ENCODE data around the gene FAM171A1. TPM values are rescaled to one million over a fixed set of nuclear protein-coding genes. Genes with fewer than 3 reads are reported as not detected.

Gene FAM171A1
- total and polyA plus RNA-seq, 8 donors: 12.4 to 34.1 (median 21.4) TPM

DNA sequence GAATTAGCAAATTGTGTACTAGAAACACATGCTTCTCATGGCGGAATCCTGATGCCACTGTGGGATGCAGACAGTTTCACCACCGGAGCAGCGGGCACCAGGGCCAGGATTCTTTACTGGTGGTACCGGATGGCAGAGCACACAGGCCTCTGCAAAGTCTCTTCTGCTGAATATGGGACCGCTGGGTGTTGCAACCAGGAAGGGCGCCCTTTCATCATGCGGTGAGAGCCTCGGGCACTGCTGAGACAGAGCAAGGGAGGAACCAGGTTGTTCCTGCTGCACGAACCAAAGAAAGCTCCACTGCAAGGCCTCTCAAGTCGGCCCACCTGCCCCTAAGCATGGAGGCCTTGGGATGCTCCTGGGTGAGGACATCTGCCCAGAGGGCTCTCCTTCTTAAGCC is 145.6 kb downstream of the FAM171A1 start:
- ATAC-seq: no peak
- Histone ChIP-seq H3K9me3 (no peaks in the 10 kb centered on the region), H3K27me3 (no peaks in the 10 kb centered on the region), H3K4me3 (no peak overlapping the region), H3K36me3 (peaks cover 0 to under 1% (median 0%) of the 10 kb centered on the region in 3 donors), H3K4me1 (peaks cover 0 to 5% (median 0%) of the 10 kb centered on the region in 3 donors), H3K27ac (no peak overlapping the region)
- DNase-seq: no peak
- no peak for FAIRE-seq
- intact Hi-C loops (cut with DNase I): no loop called here
- TF ChIP-seq, protein P1, sequence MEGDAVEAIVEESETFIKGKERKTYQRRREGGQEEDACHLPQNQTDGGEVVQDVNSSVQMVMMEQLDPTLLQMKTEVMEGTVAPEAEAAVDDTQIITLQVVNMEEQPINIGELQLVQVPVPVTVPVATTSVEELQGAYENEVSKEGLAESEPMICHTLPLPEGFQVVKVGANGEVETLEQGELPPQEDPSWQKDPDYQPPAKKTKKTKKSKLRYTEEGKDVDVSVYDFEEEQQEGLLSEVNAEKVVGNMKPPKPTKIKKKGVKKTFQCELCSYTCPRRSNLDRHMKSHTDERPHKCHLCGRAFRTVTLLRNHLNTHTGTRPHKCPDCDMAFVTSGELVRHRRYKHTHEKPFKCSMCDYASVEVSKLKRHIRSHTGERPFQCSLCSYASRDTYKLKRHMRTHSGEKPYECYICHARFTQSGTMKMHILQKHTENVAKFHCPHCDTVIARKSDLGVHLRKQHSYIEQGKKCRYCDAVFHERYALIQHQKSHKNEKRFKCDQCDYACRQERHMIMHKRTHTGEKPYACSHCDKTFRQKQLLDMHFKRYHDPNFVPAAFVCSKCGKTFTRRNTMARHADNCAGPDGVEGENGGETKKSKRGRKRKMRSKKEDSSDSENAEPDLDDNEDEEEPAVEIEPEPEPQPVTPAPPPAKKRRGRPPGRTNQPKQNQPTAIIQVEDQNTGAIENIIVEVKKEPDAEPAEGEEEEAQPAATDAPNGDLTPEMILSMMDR (IDR thresholded peaks at IDR 0.05): no peak
- 95 to 99% methylated on average over 10 of the region's 10 CpGs for WGBS, 2 donors

DNA sequence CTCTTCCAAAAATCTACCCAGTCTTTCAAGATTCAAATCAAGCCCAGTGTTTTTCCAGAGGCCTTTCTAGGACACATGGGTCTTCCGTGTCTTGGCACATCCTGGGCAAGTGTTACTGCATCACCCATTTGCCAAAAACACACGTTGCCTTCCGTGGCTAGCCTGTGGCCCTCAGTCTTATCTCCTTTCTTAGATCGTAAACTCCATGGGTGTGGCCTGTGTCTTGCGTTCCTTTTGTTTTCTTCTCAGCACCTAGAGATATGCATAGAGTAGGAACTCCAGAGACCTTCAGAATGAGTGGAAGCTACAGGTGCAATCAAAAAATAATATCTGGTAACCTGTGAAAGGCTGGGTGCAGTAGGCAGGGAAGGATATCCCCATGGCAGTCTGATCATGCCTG is 146.1 kb downstream of the FAM171A1 start:
- no peak overlapping the region for H3K27ac ChIP-seq
- ATAC-seq: no peak
- H3K4me3 ChIP-seq: no peak overlapping the region
- no peak for FAIRE-seq
- H3K27me3 ChIP-seq: no peaks in the 10 kb centered on the region
- DNase-seq: no peak
- H3K4me1 ChIP-seq: no peaks in the 10 kb centered on the region
- 58 to 60% methylated on average over 5 of the region's 5 CpGs for WGBS, 2 donors
- H3K9me3 ChIP-seq: no peaks in the 10 kb centered on the region
- TF ChIP-seq, protein P1 (IDR thresholded peaks at IDR 0.05): no peak
- peaks cover 0 to 6% (median 0%) of the 10 kb centered on the region in 3 donors for H3K36me3 ChIP-seq
- intact Hi-C loops (cut with DNase I): no loop called here

DNA sequence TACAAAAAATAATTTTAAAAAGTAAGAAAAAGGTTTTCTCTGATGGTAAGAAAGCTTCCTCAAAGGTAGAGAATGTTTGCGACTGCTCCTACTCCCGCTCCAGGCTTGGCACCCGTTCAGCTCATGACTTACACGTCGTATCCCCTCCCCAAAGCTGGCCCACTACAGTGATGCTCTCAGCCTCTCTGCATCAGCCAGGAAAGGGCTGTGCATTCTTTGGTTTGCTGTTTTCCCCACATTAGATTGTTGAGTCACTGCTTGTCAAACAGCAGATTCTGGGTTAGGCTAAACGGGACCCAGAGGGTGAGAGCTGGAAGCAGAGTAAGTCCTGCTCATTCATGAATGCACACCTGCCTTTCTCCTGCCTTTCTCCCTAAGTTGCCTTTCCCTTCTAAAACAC is 147.9 kb downstream of the FAM171A1 start:
- DNase-seq (no peak), ATAC-seq (no peak), FAIRE-seq (no peak)
- H3K36me3 ChIP-seq: peaks cover 0 to 16% (median 0%) of the 10 kb centered on the region in 3 donors
- TF ChIP-seq, protein P1 (IDR thresholded peaks at IDR 0.05): no peak
- no peaks in the 10 kb centered on the region for H3K27me3 ChIP-seq
- WGBS, 2 donors: 92% methylated on average over 6 of the region's 6 CpGs
- H3K9me3 ChIP-seq: no peaks in the 10 kb centered on the region
- H3K4me1 ChIP-seq: no peaks in the 10 kb centered on the region
- no peak overlapping the region for H3K27ac ChIP-seq
- no peak overlapping the region for H3K4me3 ChIP-seq
- intact Hi-C loops (cut with DNase I): no loop called here

GRCh38 chr10:15222511-15222910 is 148.6 kb downstream of the FAM171A1 start:
- ATAC-seq (peak in 2 of 4 donors; percentile 21 to 37), DNase-seq (no peak), FAIRE-seq (no peak)
- peaks cover 0 to 16% (median 0%) of the 10 kb centered on the region in 3 donors for H3K36me3 ChIP-seq
- H3K4me3 ChIP-seq: no peak overlapping the region
- no peak overlapping the region for H3K27ac ChIP-seq
- TF ChIP-seq, protein P1 (IDR thresholded peaks at IDR 0.05): no peak
- no peaks in the 10 kb centered on the region for H3K27me3 ChIP-seq
- no peaks in the 10 kb centered on the region for H3K9me3 ChIP-seq
- H3K4me1 ChIP-seq: no peaks in the 10 kb centered on the region
- intact Hi-C loops (cut with DNase I): no loop called here
- WGBS, 2 donors: 81 to 83% methylated on average over 10 of the region's 10 CpGs

GRCh38 chr10:15220445-15220844 is 150.6 kb downstream of the FAM171A1 start:
- DNase-seq: no peak
- ATAC-seq: no peak
- Histone ChIP-seq H3K27ac (no peak overlapping the region), H3K4me1 (no peaks in the 10 kb centered on the region), H3K4me3 (no peak overlapping the region), H3K9me3 (no peaks in the 10 kb centered on the region), H3K36me3 (peaks cover 0 to 16% (median 0%) of the 10 kb centered on the region in 3 donors), H3K27me3 (no peaks in the 10 kb centered on the region)
- 95 to 98% methylated on average over 3 of the region's 3 CpGs for WGBS, 2 donors
- intact Hi-C loops (cut with DNase I): no loop called here
- TF ChIP-seq, protein P1 (IDR thresholded peaks at IDR 0.05): no peak
- no peak for FAIRE-seq

All from pancreas (tissue), 10 donors.